ENCODE results near the gene ARHGAP18. TPM values are rescaled to one million over a fixed set of nuclear protein-coding genes. Genes with fewer than 3 reads are reported as not detected.

ARHGAP18 gene
- total RNA-seq, 1 donor from 2014 or later = 31.4 TPM

DNA sequence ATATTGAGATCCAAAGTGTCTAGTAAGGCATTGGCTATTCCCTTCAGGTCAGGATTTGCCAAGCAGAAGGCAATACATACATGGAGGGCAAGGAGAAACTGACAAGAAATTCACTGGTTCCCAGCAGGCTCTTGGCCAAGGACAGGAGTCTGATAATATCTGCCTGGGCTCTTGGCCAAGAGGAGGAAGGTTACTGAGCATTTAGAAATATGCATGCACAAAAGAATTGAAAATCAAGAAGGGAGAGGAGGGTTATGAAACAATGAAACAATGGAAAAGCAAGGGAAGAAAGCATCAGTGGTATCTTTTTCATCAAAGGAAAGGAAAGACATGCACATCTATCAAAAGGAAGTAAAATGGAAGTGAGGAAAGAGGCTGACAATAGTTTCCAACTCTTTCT is 42.4 kb downstream of the ARHGAP18 start:
- no peak for DNase-seq (ENCODE audit: low read depth)

DNA sequence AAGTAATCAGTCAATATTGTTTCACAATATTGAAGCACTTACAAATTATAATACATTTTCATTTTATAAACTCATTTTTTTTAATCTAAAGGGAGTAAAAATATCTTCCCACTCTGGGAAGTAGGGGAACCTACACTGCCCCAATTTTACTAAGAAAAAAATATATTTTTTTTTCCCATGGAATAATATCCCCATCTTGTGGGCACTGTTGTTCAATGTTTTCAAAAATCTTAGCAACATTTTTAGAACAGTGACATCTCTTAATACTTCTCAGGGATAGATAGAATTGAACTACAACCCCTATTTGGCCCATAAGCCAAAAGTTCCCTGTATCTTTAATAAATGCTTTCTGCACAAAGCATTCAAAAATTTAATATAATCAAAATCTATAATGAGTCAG is 42.9 kb downstream of the ARHGAP18 start:
- no peak for DNase-seq (ENCODE audit: low read depth)

DNA sequence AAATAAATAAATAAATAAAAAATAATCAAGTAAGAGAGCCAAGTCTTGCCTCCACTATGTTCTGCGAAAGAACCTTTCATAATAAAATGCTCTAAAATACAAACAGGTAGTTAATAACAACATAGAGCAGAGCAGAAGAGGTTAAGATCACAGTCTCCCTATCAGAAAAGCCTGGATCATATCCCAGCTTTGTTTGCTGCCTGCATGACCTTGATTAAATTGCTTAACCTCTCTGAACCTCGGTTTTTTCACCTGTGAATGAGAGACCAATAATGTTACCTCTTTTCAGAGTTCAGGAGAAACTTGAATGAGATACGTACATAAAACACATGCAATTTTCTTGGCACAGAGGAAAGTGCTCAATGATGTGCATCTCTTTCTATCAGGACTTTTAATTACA is 44.4 kb downstream of the ARHGAP18 start:
- no peak for DNase-seq (ENCODE audit: low read depth)

DNA sequence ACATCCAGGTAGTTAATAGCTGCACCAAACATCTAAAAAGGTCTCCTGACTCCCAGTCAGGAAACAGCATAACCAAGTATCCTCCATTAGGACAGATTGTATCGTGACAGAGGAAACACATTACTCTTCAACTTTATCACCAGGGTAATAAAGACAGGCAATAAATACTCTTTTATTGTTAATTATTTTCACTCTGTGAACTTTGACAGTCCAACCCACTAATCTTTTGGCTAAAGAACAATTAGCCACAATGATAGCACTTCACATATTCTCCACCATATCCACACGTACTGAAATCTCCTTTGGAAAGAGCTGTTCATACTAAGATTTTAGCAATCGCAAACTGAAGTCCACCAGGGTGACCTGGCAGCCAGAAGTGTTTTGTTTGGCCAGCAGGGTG is 46.4 kb downstream of the ARHGAP18 start:
- no peak for DNase-seq (ENCODE audit: low read depth)

DNA sequence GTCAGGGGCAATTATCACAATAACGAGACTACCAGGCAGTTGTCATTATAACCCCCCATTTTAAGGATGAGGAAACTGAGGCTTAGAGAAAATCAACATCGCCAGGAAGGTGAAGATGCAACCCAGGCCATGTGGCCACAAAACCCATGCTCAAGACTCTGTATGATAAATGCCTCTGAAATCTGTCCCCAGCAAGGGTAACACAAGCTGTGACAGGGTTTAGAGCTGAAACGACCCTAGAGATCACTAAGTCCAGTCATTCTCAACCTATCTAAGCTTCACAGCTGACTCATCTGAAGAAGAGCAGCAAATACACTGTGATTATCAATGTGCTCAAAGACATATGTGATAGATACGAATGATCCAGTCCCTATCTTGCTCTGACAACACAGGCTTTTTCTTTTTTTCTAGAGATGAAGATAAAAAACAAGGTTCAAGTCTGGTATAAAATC is 47.0 kb downstream of the ARHGAP18 start:
- DNase-seq (ENCODE audit: low read depth) = no peak

DNA sequence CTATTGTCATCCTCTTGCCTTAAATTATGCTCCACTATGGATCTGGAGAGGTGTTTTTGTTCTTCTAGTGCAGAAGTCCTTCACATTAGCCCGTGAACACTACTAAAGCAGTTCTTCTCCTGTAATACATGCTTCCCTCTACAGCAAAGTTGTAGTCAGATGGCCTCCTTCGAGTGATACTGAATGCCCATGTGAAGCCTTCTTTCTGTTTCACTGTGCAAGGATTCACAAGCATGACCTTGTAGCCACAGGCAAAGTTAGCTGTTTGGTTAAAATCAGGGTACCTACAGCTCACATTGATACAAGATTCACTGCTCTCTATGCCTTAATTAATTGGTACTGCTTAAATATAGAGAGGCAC is 47.6 kb downstream of the ARHGAP18 start:
- DNase-seq (ENCODE audit: low read depth) = no peak

DNA sequence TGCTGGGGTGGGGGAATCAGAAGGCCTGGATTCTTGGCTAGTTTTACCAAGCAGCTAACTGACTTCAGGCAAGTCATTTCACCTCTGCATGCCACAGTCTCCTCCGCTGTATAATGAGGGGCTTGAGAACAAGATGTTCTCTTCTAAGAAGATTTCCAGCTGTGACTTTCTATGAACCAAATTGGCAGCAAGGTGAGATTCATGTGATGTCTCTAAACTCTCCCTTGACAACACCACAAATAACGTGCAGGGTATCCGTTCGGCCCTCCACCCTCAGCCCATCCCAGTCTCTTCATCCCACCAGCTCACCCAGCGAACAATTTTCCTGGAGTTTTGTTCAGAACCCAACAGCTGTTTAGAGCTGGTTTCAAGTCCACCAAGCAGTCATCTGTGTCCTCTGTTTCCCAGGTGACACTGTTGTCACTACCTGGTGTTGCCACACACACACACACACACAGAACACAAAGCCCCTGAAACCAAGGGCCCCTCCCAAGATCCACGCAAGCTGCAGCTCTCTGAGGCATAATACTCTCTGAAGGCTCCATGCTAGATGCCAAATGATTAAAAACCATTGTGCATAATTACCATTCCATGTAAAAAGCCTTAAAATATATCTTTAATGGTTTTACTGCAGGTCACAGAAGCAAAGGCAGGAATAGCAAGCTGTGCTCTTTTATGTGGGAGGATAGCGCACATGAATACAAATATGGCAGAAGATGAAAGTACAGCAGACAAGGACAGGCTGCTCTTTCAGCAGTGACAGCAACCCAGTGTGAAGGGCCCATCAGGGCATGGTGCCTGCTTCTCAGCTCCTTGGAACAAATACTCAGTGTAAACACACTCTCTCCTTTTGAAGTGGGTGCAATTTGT is 48.2 kb downstream of the ARHGAP18 start:
- no peak for DNase-seq (ENCODE audit: low read depth)

DNA sequence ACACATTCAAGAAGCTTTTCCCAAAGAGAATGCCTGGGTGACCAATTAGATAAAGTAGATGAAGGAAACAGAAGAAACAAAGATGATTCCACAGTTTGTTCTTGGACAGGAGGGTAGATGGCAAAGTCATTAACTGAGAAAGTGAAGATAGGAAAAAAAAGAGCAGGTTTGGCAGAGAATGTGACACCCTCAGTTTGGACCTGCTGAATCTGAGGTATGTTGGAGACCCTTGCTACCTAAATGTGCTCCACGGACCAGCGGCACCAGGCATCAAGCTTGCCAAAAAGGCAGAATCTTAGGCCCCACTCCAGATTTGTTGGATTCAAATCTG is 49.7 kb downstream of the ARHGAP18 start:
- no peak for DNase-seq (ENCODE audit: low read depth)

DNA sequence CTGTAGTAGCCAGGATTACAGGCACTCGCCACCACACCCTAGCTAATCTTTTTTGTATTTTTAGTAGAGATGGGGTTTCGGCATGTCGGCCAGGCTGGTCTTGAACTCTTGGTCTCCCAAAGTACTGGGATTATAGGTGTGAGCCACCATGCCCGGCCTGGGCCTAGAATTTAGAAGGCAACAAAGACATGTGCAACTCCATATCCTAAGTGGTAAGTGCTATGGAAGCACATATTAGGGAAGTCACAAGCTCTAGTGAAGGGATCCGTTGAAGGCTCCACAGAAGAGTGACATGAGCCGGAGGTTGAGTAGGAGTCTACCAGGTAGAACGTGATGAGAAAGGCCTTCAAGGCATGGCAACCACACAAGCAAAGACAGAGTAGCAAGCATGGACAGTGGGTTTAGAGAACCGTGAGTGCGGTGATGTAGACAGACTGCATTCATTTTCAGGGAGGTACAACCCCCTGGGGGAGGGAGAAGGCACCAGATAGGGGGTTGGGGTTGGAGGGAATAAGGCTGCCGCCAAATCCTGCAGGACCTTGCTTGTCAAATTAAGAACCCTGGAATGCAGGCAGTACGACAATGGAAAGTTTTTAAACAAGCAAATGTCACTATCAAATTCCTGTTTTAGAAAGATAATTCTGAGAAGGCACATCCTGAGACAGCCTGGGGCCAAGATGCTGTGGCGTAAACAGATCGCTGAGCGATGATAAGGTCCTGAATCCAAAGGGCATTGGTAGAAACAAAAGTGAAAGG is 50.2 kb downstream of the ARHGAP18 start:
- DNase-seq (ENCODE audit: low read depth) = no peak

DNA sequence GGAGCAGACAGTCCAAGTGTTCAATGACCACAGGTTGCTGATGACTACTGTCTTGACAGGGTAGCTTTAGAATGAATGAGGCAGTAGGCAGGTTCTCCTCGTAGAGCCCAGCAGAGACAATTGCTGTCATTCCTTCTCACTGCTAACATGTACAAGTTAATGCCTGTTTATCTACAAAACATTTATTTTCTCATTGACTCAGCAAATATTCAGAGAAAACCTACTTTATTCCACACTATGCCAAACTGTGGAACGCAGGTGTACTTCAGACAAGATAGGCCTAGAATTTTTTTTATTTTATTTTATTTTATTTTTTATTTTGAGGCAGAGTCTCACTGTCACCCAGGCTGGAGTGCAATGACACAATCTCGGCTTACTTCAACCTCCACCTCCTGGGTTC is 50.8 kb downstream of the ARHGAP18 start:
- DNase-seq (ENCODE audit: low read depth) = no peak

DNA sequence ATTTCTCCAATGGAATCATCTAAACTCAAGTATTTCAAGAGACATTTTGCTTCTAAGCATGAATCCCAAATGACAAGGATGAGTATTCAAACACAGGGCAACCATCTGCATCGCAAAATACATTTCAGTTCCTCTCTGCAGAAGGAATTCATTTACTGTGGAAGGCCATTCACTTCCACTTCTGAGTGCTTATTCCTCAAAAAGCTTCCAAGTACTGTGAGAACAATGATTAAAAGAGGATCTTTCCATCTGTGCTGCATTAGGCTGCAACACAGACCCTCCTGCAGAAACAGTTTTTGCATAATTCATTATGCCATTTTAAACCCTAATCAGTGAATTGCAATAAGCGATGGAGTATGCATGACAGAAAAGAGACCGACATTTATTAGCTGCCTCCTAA is 52.5 kb downstream of the ARHGAP18 start:
- DNase-seq (ENCODE audit: low read depth) = no peak

DNA sequence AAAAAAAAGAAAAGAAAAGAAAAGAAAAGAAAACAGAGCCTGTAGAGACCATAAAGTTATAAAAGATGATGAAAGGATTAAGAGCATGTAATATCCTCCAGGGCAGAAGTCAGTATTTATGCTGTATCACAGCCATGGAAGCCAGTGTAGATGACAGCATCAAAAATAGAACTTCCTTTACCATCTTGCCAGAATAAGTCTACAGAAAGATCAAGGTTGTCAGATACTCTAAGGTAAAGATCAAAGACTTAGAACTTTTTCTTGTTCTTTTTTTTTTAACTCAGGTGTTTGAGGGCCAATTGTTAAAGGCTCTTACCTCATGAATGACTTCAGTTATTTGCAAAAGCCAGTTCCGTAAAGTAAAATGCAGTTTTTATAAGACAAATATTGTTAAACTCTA is 54.6 kb downstream of the ARHGAP18 start:
- no peak for DNase-seq (ENCODE audit: low read depth)

DNA sequence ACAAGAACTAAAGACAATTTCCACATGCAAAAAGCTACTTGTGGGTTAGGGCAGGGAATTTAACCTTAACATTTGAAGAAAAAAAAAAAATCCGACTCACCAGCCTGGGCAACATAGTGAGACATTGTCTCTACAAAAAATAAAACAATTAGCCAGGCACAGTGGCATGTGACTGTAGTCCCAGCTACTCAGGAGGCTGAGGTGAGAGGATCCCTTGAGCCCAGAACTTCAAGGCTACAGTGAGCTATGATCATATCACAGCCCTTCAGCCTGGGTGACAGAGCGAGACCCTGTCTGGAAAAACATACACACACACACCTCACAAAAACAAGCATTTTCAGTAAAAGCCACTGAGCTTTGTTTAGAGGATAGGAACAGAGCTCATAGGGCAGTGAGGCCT is 56.2 kb downstream of the ARHGAP18 start:
- no peak for DNase-seq (ENCODE audit: low read depth)

DNA sequence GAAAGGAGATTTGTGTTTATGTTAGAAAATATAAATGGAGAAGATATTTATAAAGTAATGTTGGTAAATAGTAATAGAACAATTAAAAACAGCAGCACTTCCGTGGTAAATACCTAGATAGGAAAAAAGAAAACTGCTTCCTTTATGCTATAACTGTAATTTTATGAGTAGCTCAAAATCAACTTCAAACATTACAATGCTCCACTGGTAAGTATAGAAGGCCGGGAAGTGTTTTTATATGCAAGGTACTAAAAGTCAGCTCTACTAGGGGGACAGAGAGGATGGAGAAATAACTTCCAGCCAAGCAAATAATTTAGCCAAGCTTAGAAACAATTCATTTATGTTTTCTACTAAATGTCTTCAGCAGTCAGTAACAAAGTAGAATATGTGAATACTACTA is 56.7 kb downstream of the ARHGAP18 start:
- no peak for DNase-seq (ENCODE audit: low read depth)

DNA sequence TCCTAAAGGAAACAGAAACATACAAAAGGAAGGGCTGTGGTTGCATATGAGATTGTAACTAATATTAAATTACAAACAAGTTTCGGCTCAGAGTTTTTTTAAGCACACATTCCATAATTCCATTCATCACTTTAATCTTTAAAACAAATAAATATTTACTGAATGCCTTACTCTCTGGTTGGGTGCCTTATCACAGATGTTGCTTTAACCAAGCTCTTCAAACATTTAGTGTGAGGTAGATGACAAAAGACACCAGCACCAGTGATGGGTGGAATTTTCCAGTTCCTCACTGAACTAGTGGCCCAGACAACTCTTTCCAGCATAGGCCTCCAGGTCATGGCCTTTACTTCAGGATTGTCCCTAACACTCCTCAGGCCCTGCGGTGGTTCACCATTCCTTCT is 58.7 kb downstream of the ARHGAP18 start:
- DNase-seq (ENCODE audit: low read depth) = no peak

DNA sequence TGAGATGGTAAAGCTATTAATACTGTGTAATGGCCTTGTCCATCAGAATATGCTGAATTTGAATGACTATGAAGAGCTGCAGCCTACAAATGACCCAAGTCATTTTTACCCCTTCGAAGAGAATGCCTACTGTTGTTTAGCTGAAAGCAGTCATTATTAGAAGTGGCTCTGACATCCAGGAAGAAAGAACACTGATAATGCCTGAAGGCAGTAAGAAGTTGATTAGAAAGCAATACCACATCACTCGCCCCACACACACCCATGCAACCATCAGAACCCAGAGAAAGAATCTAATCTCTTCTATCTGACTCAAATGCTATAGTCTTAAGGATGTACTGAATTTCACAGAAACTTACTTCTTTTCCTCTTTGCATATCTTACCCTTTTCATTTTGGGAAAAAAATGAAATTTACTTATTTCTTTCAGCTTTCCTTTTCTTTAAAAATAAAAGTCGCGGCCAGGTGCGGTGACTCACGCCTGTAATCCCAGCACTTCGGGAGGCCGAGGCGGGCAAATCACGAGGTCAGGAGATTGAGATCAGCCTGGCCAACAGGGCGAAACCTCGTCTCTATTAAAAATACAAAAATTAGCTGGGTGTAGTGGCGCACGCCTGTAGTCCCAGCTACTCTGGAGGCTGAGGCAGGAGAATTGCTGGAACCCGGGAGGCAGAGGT is 61.0 kb downstream of the ARHGAP18 start:
- no peak for DNase-seq (ENCODE audit: low read depth)

DNA sequence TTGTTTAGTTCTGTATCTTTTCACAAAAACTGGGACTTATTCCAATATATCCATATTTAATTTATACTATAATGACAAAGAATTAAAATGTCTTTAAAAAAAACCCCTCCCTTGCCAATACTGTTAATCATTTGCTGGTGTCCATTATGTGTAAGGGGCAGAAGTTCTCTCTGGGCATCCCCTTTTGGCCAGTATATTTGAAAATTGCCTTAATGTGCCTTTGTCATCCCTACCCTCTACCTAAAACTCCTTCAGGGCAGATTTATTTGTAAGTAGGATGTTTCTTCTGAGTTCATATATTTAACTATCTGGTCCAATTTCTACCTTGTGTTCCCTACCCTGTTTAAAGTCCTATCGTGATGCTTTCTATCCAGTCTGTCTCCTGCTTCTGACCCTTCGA is 62.9 kb downstream of the ARHGAP18 start:
- no peak for DNase-seq (ENCODE audit: low read depth)

DNA sequence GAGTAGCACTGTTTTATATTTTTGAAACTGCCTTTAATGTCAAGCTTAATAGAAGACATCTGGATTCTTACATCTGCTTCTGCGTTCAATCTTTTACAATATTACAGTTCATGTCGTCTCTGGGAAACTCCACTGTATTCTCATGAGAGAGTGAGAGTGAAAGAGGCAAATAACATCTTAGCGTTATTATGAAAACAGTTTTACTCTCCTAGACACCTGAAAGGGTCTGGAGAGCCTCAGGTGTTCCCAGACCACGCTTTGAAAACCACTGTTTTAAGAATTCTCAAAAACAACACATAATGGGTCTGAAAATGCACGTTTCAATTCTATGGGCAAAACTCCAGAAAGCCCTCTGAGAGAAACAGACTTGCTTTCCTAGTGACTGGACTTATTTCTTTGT is 63.3 kb downstream of the ARHGAP18 start:
- no peak for DNase-seq (ENCODE audit: low read depth)

DNA sequence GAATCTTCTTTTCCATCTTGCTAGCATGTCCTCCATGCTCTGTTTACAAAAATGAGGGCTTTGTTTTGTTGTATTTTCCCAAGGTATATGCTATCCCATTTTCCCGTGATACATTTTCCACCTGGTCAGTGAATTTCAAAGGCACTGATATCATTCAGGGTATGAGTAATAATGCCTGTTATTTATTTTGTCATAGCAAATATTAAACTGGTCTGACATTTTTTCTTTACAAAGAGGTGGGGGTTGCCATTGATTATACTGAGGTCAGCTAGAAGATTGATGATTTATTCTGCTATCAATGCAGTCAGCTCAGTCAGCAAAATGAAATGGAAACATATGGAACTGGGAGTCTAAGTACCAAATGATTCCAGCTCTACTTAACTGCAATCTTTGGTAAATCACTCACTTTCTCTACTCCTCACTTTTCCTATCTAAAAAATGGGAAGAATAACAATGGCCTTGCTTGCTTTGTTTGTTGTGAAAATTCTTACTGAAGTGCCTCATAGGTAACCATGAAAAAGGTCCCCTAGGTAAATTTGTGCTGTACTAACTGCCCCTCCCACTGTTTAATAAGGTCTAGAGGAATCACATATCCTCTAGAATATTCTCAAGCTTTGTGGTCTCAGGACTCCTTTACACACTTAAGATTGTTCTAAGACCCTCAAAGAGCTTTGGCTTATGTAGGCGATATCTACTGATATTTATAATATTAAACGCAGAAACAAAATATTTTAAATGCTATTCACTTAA is 64.0 kb downstream of the ARHGAP18 start:
- DNase-seq (ENCODE audit: low read depth) = no peak

DNA sequence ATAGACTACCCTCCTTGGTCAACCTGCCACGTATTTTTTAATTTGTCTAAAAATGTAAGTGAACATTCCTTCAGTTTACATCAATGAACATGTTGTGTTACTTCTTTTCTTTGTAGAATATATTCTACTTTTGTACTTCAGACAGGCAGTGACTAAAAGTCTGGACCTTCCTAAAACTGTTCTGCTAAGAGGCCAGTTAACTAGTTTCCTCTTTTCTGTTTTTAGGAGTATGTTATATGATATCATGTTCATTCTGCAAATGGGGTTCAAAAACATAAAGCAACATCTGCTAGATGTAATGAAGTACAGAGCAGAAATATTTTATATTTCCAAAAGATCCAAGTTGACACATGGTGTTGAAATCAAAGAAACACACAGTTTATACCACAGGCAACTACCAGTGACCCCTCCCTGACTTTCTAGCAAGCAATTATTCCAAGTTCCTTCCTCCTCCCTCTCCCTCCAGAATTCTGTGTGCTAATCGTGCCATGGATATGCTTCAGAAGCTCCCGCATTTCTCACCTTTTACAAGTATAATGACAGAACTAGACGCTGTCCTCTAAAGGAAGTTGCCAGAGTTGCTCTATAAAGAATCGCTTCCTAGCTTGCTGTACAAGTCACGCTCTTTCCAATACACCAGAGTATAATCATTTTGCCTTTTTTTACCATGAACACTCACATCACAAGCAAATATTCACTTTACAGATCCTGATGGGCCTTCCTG is 64.7 kb downstream of the ARHGAP18 start:
- peak; percentile 80 for DNase-seq (ENCODE audit: low read depth)

DNA sequence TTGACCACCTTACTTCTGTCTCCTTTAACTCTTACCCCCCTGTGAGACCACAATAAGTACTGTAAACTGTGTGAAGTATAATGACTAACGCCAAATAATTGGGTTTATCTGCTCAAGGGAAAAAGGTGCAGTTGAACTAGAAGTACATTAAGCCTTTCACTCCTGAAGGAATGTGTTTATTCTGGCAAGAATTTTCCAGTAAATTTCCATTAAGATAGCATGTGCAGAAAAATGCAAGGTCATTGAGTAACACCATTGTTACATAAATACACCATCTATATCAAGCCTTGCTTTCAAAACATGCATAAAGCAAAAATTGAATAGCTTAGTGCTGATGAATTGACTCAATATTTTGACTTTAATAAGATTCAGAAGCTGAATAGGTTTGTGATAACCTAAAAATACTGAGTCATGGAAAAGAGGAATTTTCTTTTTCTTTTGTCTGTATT is 65.4 kb downstream of the ARHGAP18 start:
- peak; percentile 82 for DNase-seq (ENCODE audit: low read depth)

Measured in renal cortical epithelial cell (primary cell).